Mesothelial cell of epicardium (in vitro differentiated cells): Measurements from ENCODE around the gene LDLRAD1. TPM values are rescaled to one million over a fixed set of nuclear protein-coding genes. Genes with fewer than 3 reads are reported as not detected.

Experiments
- DNase-seq, 2 experiments: peaks; one replicate each; pipeline ENCODE4 v3.0.0; 2021; ENCODE audit warnings: low spot score in 2 of 2; ENCODE audit not compliant: unreplicated experiment in 2 of 2
- H3K27ac Mint-ChIP-seq: 2 replicates; pipeline ENCODE4 v1.8.0; 2021; ENCODE audit warnings: mixed read lengths
- H3K27me3 Mint-ChIP-seq: 2 replicates; pipeline ENCODE4 v1.8.0; 2021; ENCODE audit warnings: low read depth, mixed read lengths
- H3K36me3 Mint-ChIP-seq: 2 replicates; pipeline ENCODE4 v1.8.0; 2021; ENCODE audit warnings: mixed read lengths
- H3K4me1 Mint-ChIP-seq: 2 replicates; pipeline ENCODE4 v1.8.0; 2021; ENCODE audit warnings: mixed read lengths
- H3K4me3 Mint-ChIP-seq: 2 replicates; pipeline ENCODE4 v1.8.0; 2021; ENCODE audit warnings: mild to moderate bottlenecking, moderate library complexity, mixed read lengths
- H3K9me3 Mint-ChIP-seq: 2 replicates; pipeline ENCODE4 v1.8.0; 2021; ENCODE audit warnings: mixed read lengths
- CTCF ChIP-seq: fragments of 200-600 bp; sonication (generic); IDR thresholded peaks from one replicate; pipeline ENCODE4 v1.5.0; 2021; ENCODE audit warnings: antibody characterized with exemption; ENCODE audit not compliant: unreplicated experiment
- total RNA-seq: library from RNA; stranded (reverse); gene quantifications from 3 replicates; pipeline ENCODE4 v1.2.1, GENCODE V29; 2021

Gene LDLRAD1
- total RNA-seq, 1 donor from 2014 or later = not detected

GRCh38 chr1:54013393-54014008, 4.5 kb downstream of the LDLRAD1 start:
- no peak for TF ChIP-seq CTCF
- no peak overlapping the region for H3K27ac Mint-ChIP-seq
- no peaks in the 10 kb centered on the region for H3K9me3 Mint-ChIP-seq
- peaks cover 9% of the 10 kb centered on the region for H3K4me1 Mint-ChIP-seq
- no peaks in the 10 kb centered on the region for H3K36me3 Mint-ChIP-seq
- H3K27me3 Mint-ChIP-seq = peaks cover 11% of the 10 kb centered on the region
- no peak for DNase-seq
- no peak overlapping the region for H3K4me3 Mint-ChIP-seq

GRCh38 chr1:54012863-54013262, 5.1 kb downstream of the LDLRAD1 start:
- peaks cover 9% of the 10 kb centered on the region for H3K4me1 Mint-ChIP-seq
- no peak for TF ChIP-seq CTCF
- peaks cover 11% of the 10 kb centered on the region for H3K27me3 Mint-ChIP-seq
- no peak for DNase-seq
- no peaks in the 10 kb centered on the region for H3K36me3 Mint-ChIP-seq
- no peaks in the 10 kb centered on the region for H3K9me3 Mint-ChIP-seq
- H3K4me3 Mint-ChIP-seq = no peak overlapping the region
- H3K27ac Mint-ChIP-seq = no peak overlapping the region

- peaks cover 9% of the 10 kb centered on the region for H3K4me1 Mint-ChIP-seq
- no peaks in the 10 kb centered on the region for H3K36me3 Mint-ChIP-seq
- no peak overlapping the region for H3K4me3 Mint-ChIP-seq
- no peak for TF ChIP-seq CTCF
- H3K27ac Mint-ChIP-seq = no peak overlapping the region
- H3K27me3 Mint-ChIP-seq = peaks cover 9% of the 10 kb centered on the region
- H3K9me3 Mint-ChIP-seq = no peaks in the 10 kb centered on the region
- DNase-seq = no peak
These were observed 6.0 kb downstream of the LDLRAD1 start for GRCh38 chr1:54012008-54012325.

GRCh38 chr1:54011316-54012007, 6.5 kb downstream of the LDLRAD1 start:
- no peak overlapping the region for H3K27ac Mint-ChIP-seq
- H3K36me3 Mint-ChIP-seq = no peaks in the 10 kb centered on the region
- no peak for TF ChIP-seq CTCF
- H3K4me1 Mint-ChIP-seq = peaks cover 9% of the 10 kb centered on the region
- peaks cover 9% of the 10 kb centered on the region for H3K27me3 Mint-ChIP-seq
- no peak for DNase-seq
- H3K9me3 Mint-ChIP-seq = no peaks in the 10 kb centered on the region
- H3K4me3 Mint-ChIP-seq = no peak overlapping the region

- Mint-ChIP-seq H3K36me3 (no peaks in the 10 kb centered on the region), H3K27ac (no peak overlapping the region), H3K4me1 (peaks cover 3% of the 10 kb centered on the region), H3K4me3 (no peak overlapping the region), H3K9me3 (peaks cover 2% of the 10 kb centered on the region), H3K27me3 (peaks cover 9% of the 10 kb centered on the region)
- TF ChIP-seq CTCF = no peak
- no peak for DNase-seq
These were observed 7.4 kb downstream of the LDLRAD1 start for GRCh38 chr1:54010415-54011117.
